ENCODE data around the gene CDH23.

Gene CDH23

GRCh38 chr10:71805776-71806703 lies 409.3 kb downstream of the CDH23 start:
- H3K4me1 ChIP-seq, result no peaks in the 10 kb centered on the region
- H3K27me3 ChIP-seq (ENCODE audit: control insufficient read depth, insufficient read depth, low read length), result no peaks in the 10 kb centered on the region
- TF ChIP-seq CTCF (IDR thresholded peaks at IDR 0.05), result no peak
- no peak overlapping the region for H3K4me3 ChIP-seq (ENCODE audit: low read depth, low read length)
- no peak overlapping the region for H3K4me2 ChIP-seq (ENCODE audit: low read length)
- H2AFZ ChIP-seq, result no peak overlapping the region
- no peak overlapping the region for H3K9ac ChIP-seq
- no peak overlapping the region for H3K27ac ChIP-seq
- H3K9me3 ChIP-seq (ENCODE audit: control insufficient read depth, low read length), result no peaks in the 10 kb centered on the region
- H3K79me2 ChIP-seq, result no peaks in the 10 kb centered on the region
- H3K36me3 ChIP-seq (ENCODE audit: control insufficient read depth, insufficient read depth, low read length), result no peaks in the 10 kb centered on the region

GRCh38 chr10:71806704-71807556 lies 410.2 kb downstream of the CDH23 start:
- TF ChIP-seq CTCF (IDR thresholded peaks at IDR 0.05), result no peak
- H3K4me2 ChIP-seq (ENCODE audit: low read length), result no peak overlapping the region
- no peak overlapping the region for H3K27ac ChIP-seq

GRCh38 chr10:71807557-71808510 lies 411.1 kb downstream of the CDH23 start:
- no peaks in the 10 kb centered on the region for H3K9me3 ChIP-seq (ENCODE audit: control insufficient read depth, low read length)
- H3K36me3 ChIP-seq (ENCODE audit: control insufficient read depth, insufficient read depth, low read length), result no peaks in the 10 kb centered on the region
- TF ChIP-seq CTCF (IDR thresholded peaks at IDR 0.05), result no peak
- H3K27me3 ChIP-seq (ENCODE audit: control insufficient read depth, insufficient read depth, low read length), result no peaks in the 10 kb centered on the region
- H3K4me2 ChIP-seq (ENCODE audit: low read length), result no peak overlapping the region
- peaks cover 10% of the 10 kb centered on the region for H3K4me1 ChIP-seq
- H3K79me2 ChIP-seq, result no peaks in the 10 kb centered on the region
- H2AFZ ChIP-seq, result no peak overlapping the region
- H3K4me3 ChIP-seq (ENCODE audit: low read depth, low read length), result no peak overlapping the region
- H3K9ac ChIP-seq, result no peak overlapping the region
- no peak overlapping the region for H3K27ac ChIP-seq

More at GRCh38 chr10:71806704-71807556, 410.2 kb downstream of the CDH23 start:
- Histone ChIP-seq H3K27me3 (ENCODE audit: control insufficient read depth, insufficient read depth, low read length) (no peaks in the 10 kb centered on the region), H3K9ac (no peak overlapping the region), H2AFZ (no peak overlapping the region), H3K36me3 (ENCODE audit: control insufficient read depth, insufficient read depth, low read length) (no peaks in the 10 kb centered on the region), H3K9me3 (ENCODE audit: control insufficient read depth, low read length) (no peaks in the 10 kb centered on the region), H3K4me3 (ENCODE audit: low read depth, low read length) (no peak overlapping the region), H3K4me1 (peaks cover 1% of the 10 kb centered on the region), H3K79me2 (no peaks in the 10 kb centered on the region)

GRCh38 chr10:71809628-71810027 lies 412.9 kb downstream of the CDH23 start:
- Histone ChIP-seq H3K4me1 (peaks cover 12% of the 10 kb centered on the region), H3K27me3 (ENCODE audit: control insufficient read depth, insufficient read depth, low read length) (no peaks in the 10 kb centered on the region), H3K79me2 (no peaks in the 10 kb centered on the region), H3K9ac (no peak overlapping the region), H3K27ac (no peak overlapping the region), H3K36me3 (ENCODE audit: control insufficient read depth, insufficient read depth, low read length) (no peaks in the 10 kb centered on the region), H3K9me3 (ENCODE audit: control insufficient read depth, low read length) (no peaks in the 10 kb centered on the region), H3K4me2 (ENCODE audit: low read length) (no peak overlapping the region), H2AFZ (no peak overlapping the region), H3K4me3 (ENCODE audit: low read depth, low read length) (no peak overlapping the region)
- no peak for TF ChIP-seq CTCF (IDR thresholded peaks at IDR 0.05)
